HG03575 (cell line): ENCODE results near the gene SPEF1.

Experiments
- ATAC-seq: cut with Tn5 transposase; IDR thresholded peaks from one replicate; pipeline ENCODE4 v1.9.1; 2021; ENCODE audit not compliant: unreplicated experiment, insufficient number of reproducible peaks, low FRiP score; ENCODE audit errors: extremely low read depth

The SPEF1 gene

GRCh38 chr20:3812259-3812681 is 31.0 kb upstream of the SPEF1 start:
- ATAC-seq = no peak

GRCh38 chr20:3811467-3812258 is 30.4 kb upstream of the SPEF1 start:
- ATAC-seq = no peak

GRCh38 chr20:3808544-3808943 is 27.3 kb upstream of the SPEF1 start:
- ATAC-seq = no peak

- ATAC-seq = no peak
Observed at GRCh38 chr20:3804781-3805180, 23.5 kb upstream of the SPEF1 start.

DNA sequence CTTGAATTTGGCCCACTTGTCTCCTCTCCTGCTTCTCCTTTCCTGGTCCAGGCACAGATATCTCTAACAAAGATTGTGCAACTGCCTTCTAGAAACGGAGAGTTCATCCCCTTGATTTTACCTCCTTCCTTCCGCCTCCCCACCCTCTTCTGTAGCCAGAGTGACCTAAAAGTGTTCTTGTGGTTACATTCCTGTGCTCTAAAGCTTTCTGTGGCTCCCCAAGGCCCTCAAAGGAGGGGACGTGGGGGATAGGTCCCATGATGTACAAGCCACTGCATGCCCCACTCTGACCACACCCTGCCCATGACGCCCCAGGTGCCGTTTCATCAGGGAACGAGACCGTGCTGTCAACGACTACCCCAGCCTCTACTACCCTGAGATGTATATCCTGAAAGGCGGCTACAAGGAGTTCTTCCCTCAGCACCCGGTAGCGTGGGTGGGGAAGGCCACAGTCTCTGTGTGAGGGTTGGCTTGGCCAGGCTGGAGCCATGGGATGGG is 23.1 kb upstream of the SPEF1 start:
- no peak for ATAC-seq

DNA sequence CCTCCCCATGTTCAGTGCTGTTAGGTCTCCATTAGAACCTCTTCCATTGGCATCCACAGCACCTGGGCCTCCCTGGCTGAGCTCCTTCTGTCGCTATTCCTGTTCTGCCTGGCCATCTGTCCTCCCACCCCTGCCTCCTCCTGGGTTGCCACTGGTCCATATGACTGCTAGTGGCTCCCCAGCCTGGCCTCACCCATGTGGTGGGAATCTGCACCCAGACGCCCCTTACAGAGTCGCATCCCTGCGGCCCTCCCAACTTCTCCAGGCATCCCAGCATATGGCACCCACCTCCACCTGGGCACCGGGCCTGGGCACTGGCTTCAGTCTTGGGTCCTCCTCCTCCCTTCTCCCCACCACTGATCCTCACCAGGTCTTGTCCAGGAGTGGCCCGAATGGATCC is 22.6 kb upstream of the SPEF1 start:
- no peak for ATAC-seq

- ATAC-seq = no peak
Observed at GRCh38 chr20:3803289-3803688, 22.0 kb upstream of the SPEF1 start.

GRCh38 chr20:3802524-3803239 is 21.4 kb upstream of the SPEF1 start:
- no peak for ATAC-seq

DNA sequence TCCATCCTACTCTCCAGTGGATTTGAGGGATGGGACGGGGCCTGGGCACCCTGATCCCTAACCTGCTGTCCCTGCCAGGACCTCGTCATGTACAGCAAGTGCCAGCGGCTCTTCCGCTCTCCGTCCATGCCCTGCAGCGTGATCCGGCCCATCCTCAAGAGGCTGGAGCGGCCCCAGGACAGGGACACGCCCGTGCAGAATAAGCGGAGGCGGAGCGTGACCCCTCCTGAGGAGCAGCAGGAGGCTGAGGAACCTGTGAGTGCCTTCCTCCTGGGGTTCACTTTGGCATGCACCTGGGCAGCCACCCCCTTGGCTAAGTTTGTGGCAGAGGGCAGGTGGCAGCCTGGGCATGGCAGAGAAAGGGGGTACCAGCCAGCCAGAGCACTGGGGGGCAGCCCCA is 20.6 kb upstream of the SPEF1 start:
- no peak for ATAC-seq

- no peak for ATAC-seq
Observed at GRCh38 chr20:3801299-3801698, 20.1 kb upstream of the SPEF1 start.

DNA sequence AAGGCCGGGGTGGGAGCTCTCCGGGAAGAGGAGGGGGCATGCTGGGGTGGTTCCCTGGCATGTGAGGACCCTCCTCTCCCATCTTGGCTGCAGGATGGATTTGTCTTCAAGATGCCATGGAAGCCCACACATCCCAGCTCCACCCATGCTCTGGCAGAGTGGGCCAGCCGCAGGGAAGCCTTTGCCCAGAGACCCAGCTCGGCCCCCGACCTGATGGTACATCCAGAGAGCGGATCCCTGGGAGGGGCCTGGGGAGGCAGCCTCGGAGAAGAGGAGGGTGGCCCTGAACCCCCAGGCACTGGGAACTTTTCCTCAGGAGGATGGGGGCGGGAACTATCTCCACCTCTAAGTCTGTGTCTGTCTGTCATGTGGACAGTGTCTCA is 19.6 kb upstream of the SPEF1 start:
- no peak for ATAC-seq

DNA sequence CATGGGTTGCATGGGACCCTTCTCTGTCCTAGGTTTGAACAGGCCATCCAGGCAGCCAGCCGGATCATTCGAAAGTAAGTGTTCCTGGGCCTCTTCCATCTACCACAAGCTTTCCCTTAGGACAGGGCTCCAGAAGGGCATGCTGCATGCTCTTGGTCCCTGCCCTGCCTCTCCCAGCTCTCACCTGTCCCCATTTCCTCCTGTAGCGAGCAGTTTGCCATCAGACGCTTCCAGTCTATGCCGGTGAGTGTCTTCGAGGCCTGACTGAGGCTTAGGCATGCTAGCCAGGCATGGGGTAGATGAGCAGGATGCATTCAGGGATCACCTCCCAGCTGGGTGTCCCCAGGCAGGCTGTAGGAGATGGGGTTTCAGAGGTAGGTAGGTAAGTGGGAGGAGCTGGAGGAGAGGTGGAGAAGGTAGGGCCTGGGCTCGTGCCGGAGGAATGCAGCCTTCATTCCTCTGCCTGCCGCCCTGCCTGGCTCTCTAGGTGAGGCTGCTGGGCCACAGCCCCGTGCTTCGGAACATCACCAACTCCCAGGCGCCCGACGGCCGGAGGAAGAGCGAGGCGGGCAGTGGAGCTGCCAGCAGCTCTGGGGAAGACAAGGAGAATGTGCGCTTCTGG is 19.1 kb upstream of the SPEF1 start:
- ATAC-seq = no peak

- no peak for ATAC-seq
Observed at GRCh38 chr20:3798908-3799248, 17.6 kb upstream of the SPEF1 start.

DNA sequence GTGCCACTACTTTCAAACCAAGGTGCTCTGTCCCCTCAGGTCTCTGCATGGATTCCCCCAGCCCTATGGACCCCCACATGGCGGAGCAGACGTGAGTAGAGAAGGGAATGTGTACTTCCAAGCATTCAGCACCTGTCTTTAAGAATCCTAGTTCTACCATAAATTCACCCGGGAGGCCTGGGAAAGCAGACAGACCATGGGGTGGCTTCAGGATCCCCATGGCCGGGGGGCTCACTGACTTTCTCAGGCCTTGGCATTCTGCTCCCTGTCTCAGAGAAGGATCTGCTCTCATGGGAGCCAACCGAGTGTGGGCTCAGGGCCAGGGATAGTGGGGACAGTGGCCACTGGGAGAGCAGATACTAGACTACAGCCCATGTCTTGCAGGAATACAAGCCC is 17.1 kb upstream of the SPEF1 start:
- no peak for ATAC-seq

- ATAC-seq = no peak
Observed at GRCh38 chr20:3797592-3798372, 16.5 kb upstream of the SPEF1 start.

DNA sequence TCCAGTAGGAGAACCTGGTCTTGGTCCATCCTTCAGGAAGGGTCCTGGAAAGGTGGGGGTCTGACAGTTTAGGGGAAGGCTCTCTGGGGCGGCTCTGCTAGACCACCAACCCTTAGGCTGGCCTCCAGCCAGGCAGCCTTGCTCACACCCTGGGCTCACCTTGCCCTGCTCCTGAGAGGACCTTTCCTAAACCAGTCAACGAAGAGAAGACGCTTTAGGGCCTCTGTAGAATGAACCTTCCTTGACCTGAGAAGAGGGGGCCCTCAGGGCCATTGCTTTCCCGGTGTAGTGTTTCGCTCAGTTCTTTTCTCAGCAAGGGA is 15.9 kb upstream of the SPEF1 start:
- ATAC-seq = no peak

DNA sequence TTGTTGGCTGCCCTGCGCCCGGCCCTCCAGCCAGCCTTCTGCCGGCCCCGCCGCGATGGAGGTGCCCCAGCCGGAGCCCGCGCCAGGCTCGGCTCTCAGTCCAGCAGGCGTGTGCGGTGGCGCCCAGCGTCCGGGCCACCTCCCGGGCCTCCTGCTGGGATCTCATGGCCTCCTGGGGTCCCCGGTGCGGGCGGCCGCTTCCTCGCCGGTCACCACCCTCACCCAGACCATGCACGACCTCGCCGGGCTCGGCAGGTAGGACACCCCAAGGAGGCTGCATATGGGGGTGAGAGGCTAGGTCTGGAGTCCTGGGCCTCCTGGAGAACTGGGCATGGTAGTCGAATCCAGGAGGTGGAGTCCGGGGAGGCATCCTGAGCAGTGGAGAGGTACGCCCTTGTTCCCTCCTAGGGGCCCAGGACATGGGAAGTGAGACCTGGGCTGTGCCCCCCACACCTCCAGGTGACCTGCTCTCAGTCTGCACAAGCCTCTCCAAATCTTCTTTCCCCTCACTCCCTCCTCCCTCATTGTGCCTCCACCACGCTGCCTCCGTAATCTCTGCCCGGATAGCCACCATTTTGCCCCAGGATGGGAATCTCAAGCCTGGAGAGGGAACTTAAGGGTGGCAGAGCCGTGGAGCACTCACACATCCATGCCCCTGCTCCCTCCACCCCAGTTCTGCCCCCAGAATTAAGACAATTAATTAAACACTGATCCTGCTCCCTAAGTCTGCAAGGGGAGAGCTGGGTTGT is 15.4 kb upstream of the SPEF1 start:
- ATAC-seq = no peak

DNA sequence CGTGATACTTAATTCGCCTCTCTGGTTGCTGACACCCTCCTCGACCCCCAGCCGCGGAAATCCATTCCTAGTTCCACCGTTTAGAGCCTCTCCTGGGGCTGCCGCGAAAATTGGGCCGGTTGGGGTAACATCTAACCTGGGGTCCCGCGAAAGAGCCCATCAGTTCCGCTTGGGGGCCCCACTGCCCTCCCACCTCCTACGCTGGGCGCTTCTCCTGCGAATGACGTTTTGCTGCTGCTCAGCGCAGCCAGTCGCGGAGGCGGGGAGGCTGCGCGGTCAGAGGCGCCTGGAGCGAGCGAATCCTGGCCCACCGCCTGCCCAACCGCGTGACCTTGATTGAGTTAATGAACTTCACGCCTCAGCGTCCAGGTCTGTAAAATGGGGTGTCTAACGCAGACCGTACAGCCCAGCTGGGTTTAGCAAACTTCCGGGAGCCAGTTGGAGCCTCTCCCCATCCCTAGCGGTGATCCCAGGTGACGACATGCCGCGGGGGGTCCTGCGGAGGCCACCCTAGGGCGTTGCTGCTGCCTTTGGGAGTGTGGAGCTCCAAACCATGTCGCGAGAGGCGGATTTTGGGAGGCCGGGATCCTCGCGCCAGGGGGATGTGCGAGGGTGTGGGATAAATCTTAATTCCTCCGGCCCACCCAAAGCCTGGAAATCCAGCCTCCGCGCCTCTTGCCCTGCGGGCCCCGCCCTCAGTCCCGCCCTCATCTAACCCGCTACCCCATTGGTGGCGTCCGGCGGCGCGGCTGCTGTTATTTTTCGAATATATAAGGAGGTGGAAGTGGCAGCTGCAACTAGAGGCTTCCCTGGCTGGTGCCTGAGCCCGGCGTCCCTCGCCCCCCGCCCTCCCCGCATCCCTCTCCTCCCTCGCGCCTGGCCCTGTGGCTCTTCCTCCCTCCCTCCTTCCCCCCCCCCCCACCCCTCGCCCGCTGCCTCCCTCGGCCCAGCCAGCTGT is 14.5 kb upstream of the SPEF1 start, which contains the start of gene CDC25B:
TSS of gene CDC25B (plus strand) at position 800 of the 958 bp plus-strand sequence. CDS start 222 bp downstream, outside the sequence.
- ATAC-seq = peak; percentile 32
